Breast epithelium (tissue), 3 donors: Measurements from ENCODE around the gene VLDLR.

Experiments
- POLR2A ChIP-seq: fragments of 450-650 bp; IDR thresholded peaks from one replicate; pipeline ENCODE4 v1.6.1; 2016; ENCODE audit warnings: antibody characterized with exemption, mild to moderate bottlenecking, moderate library complexity
- POLR2AphosphoS5 ChIP-seq, 3 donors: sonication (generic); formaldehyde crosslinking; IDR thresholded peaks; one replicate each; pipeline ENCODE4 v1.6.1; 2017; ENCODE audit warnings: antibody characterized with exemption in 3 of 3
- TF ChIP-seq, protein P1 (sequence below), 3 donors: fragments of 450-650 bp; IDR thresholded peaks; one replicate each; pipeline ENCODE4 v1.5.1; 2016 to 2017; ENCODE audit warnings: antibody characterized with exemption in 3 of 3, mild to moderate bottlenecking in 3 of 3, moderate library complexity in 3 of 3

DNA sequence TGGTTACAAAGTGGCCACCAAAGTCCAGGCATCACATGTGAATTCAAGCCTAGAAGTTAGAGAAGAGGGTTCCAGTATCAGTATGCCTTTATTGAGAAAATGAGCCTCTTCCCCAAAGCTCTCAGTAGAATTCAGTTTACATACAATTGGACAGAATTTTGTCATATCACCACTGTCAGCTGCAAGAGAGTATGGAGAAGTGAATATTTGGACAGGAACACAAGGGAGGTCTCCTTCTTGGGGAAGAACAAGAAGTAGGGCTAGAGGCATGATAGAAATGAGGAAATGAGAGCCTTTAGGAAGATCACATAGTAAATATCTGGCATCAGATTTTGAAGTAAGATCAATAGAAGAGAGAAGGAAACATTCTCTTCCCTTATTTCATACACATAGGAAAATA, 27.8 kb upstream of the VLDLR start:
- TF ChIP-seq, protein P1, sequence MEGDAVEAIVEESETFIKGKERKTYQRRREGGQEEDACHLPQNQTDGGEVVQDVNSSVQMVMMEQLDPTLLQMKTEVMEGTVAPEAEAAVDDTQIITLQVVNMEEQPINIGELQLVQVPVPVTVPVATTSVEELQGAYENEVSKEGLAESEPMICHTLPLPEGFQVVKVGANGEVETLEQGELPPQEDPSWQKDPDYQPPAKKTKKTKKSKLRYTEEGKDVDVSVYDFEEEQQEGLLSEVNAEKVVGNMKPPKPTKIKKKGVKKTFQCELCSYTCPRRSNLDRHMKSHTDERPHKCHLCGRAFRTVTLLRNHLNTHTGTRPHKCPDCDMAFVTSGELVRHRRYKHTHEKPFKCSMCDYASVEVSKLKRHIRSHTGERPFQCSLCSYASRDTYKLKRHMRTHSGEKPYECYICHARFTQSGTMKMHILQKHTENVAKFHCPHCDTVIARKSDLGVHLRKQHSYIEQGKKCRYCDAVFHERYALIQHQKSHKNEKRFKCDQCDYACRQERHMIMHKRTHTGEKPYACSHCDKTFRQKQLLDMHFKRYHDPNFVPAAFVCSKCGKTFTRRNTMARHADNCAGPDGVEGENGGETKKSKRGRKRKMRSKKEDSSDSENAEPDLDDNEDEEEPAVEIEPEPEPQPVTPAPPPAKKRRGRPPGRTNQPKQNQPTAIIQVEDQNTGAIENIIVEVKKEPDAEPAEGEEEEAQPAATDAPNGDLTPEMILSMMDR (IDR thresholded peaks at IDR 0.05): no peak
- no peak for TF ChIP-seq POLR2A
- no peak for TF ChIP-seq POLR2AphosphoS5 (IDR thresholded peaks at IDR 0.05)
